ENCODE results near the gene CDCA4. TPM values are rescaled to one million over a fixed set of nuclear protein-coding genes. Genes with fewer than 3 reads are reported as not detected.
A peak's percentile ranks its signal among the peaks of the same experiment; 100 is the strongest.
"Not testable (repeated sequence)": the region's sequence is repeated elsewhere in the genome, so short reads cannot be mapped to it uniquely, and the experiment has no call there.

The CDCA4 gene
- total and polyA plus RNA-seq, 12 donors: 1.5 to 6.4 (median 2.2) TPM

DNA sequence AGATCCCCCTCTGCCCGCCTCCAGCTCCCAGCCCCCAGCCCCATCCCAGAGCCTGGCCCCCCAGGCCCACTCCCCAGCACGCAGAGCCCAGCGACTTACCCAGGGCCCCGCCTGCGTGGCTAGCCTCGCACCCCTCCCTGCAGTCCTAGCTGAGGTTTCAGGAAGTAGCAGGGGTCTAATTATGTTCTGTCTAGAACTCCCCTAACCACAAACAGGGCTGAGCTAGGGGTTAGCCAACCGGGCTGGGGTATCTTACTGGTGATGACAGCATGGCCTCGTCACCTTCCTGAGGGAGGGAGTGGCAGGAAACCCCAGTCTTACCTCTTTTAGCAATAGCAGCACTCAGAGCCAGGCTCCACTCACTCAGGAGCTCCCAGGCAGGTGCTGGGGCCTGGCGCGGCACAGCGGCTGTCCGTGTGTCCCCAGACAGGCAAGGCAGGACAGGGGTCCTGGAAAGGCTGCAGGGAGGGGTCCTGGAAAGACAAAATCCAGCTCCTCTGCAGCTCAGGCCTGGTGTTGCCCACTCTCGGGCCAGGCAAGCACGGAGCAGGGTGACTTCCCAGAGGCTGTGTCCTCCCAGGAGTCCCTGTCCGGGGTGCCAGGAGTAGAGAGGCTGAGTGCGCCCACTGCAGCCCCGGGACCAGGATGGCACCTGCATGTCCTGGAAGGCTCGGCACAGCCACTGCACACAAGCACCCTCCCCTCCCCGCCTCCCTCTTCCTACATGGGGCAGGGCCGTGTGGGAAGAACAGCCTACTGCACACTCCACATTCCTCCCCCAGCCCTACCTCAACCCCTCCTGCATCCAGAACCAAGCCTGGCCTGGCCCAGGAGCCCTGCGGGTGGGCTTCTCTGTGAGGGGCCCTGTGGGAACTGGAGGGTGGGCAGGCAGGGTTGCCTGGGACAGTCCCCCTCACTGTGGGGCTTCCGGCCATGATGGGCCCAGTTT lies 44.7 kb upstream of the CDCA4 start, which contains the start of gene GPR132:
Gene GPR132, minus strand, starts transcription at position 151 of the 949 bp plus-strand sequence. CDS start 10,010 bp downstream, outside the sequence.
- Histone ChIP-seq H3K27ac (peak within 1 kb of the TSS in 8 of 10 donors; percentile 49 to 96 (median 61)), H3K36me3 (no peaks in the 10 kb centered on the region), H3K4me1 (peaks cover 14 to 92% (median 28%) of the 10 kb centered on the region in 9 donors), H3K9me3 (no peaks in the 10 kb centered on the region), H3K27me3 (peaks cover 0 to 10% (median 0%) of the 10 kb centered on the region in 7 donors), H3K4me3 (peak within 1 kb of the TSS in 6 of 10 donors; percentile 23 to 60 (median 32))
- WGBS, 2 donors: 64 to 75% methylated on average over 22 of the region's 22 CpGs
- ATAC-seq: peak; percentile 8 to 47 (median 26)
- TF ChIP-seq, protein P1, sequence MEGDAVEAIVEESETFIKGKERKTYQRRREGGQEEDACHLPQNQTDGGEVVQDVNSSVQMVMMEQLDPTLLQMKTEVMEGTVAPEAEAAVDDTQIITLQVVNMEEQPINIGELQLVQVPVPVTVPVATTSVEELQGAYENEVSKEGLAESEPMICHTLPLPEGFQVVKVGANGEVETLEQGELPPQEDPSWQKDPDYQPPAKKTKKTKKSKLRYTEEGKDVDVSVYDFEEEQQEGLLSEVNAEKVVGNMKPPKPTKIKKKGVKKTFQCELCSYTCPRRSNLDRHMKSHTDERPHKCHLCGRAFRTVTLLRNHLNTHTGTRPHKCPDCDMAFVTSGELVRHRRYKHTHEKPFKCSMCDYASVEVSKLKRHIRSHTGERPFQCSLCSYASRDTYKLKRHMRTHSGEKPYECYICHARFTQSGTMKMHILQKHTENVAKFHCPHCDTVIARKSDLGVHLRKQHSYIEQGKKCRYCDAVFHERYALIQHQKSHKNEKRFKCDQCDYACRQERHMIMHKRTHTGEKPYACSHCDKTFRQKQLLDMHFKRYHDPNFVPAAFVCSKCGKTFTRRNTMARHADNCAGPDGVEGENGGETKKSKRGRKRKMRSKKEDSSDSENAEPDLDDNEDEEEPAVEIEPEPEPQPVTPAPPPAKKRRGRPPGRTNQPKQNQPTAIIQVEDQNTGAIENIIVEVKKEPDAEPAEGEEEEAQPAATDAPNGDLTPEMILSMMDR (IDR thresholded peaks at IDR 0.05): no peak
- peak in 1 of 2 donors; percentile 34 for DNase-seq
- intact Hi-C loops (cut with DNase I): no loop called here

DNA sequence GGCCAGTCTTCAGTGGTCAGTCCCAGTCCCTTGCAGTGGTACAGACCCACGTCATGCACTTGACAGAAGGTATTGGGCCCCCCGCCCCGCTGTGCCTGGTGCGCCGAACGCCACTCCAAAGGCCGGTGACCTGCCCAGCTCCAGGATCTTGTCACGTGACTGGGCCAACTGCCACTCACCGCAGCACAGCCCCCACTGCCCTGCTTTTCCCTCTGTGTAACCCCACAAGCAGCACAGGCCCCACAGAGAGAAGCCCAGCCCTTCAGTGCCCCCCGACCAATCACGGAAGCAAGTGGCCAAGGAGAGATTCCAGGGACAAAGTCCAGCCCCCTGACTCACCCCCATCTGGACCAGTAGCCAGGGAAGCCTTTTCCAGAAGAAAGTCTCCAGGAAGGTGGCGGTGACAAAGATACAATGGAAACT lies 43.8 kb upstream of the CDCA4 start:
- peak in 1 of 2 donors; percentile 13 for DNase-seq
- peak in 1 of 8 donors; percentile 15 for ATAC-seq
- Histone ChIP-seq H3K4me1 (peaks cover 16 to 92% (median 36%) of the 10 kb centered on the region in 9 donors), H3K27ac (peak overlapping the region in 8 of 10 donors; percentile 49 to 96 (median 61)), H3K4me3 (peak overlapping the region in 6 of 10 donors; percentile 23 to 60 (median 32)), H3K9me3 (no peaks in the 10 kb centered on the region), H3K27me3 (peaks cover 0 to 6% (median 0%) of the 10 kb centered on the region in 7 donors), H3K36me3 (no peaks in the 10 kb centered on the region)
- WGBS, 2 donors: 60 to 62% methylated on average over 12 of the region's 12 CpGs
- TF ChIP-seq, protein P1 (IDR thresholded peaks at IDR 0.05): no peak
- intact Hi-C loops (cut with DNase I): no loop called here

DNA sequence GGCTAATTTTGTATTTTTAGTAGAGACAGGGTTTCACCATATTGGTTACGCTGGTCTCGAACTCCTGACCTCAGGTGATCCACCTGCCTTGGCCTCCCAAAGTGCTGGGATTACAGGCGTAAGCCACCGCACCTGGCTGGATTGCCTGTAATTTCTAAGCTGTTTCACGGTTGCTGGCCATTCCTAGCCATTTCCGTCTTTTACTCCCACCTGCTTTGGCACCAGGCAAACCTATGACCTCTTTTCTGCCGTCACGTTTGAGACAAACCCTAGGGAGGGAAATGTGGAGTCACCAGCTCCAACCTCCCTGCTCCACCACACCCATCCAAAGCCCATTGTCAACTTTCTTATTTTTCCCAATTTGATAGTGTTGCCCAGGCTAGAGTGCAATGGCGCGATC lies 43.1 kb upstream of the CDCA4 start:
- ATAC-seq (no peak), DNase-seq (no peak)
- Histone ChIP-seq H3K27ac (peak overlapping the region in 2 of 10 donors; percentile 6 to 96), H3K4me1 (peaks cover 16 to 92% (median 44%) of the 10 kb centered on the region in 9 donors), H3K36me3 (no peaks in the 10 kb centered on the region), H3K4me3 (peak overlapping the region in 2 of 10 donors; percentile 33 to 60), H3K27me3 (peaks cover 0 to 4% (median 0%) of the 10 kb centered on the region in 7 donors), H3K9me3 (no peaks in the 10 kb centered on the region)
- 86 to 89% methylated on average over 10 of the region's 10 CpGs for WGBS, 2 donors
- TF ChIP-seq, protein P1 (IDR thresholded peaks at IDR 0.05): no peak
- intact Hi-C loops (cut with DNase I): no loop called here

DNA sequence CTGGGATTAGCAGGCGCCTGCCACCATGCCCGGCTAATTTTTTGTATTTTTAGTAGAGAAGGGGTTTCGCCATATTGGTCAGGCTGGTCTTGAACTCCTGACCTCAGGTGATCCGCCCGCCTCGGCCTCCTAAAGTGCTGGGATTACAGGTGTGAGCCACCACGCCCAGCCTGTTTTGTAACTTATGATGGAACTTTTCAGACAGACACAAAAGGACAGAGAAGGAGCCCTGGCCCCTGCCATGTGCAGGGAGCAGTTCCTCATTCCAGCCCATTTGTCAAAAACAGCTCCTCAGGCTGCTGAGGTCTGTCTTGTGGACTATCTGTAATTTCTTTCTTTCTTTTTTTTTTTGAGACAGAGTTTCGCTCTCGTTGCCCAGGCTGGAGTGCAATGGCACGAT lies 42.6 kb upstream of the CDCA4 start:
- ATAC-seq; H3K9me3 ChIP-seq; H3K27me3 ChIP-seq; H3K36me3 ChIP-seq; intact Hi-C loops (cut with DNase I): not testable (repeated sequence)
- WGBS, 2 donors: 82 to 91% methylated on average over 10 of the region's 10 CpGs
- Histone ChIP-seq H3K27ac (peak overlapping the region in 9 of 10 donors; percentile 0 to 96 (median 50)), H3K4me1 (peaks cover 16 to 92% (median 48%) of the 10 kb centered on the region in 9 donors), H3K4me3 (peak overlapping the region in 1 of 10 donors; percentile 60)
- peak in 1 of 2 donors; percentile 8 for DNase-seq

Measured in heart right ventricle (tissue), 16 donors.